Aorta (tissue), 5 donors: ENCODE results near the gene PRDM4. TPM values are rescaled to one million over a fixed set of nuclear protein-coding genes. Genes with fewer than 3 reads are reported as not detected.

Experiments used
- ATAC-seq: fragments of 200-7000 bp; cut with Tn5 transposase; one replicate; pipeline ENCODE4 v1.9.1; 2022; ENCODE audit warnings: moderate library complexity; ENCODE audit not compliant: low FRiP score
- DNase-seq, 2 donors: peaks; one replicate each; pipeline ENCODE4 v3.0.0-alpha.2; 2020
- H3K27ac ChIP-seq, 2 donors: one replicate each; pipeline ENCODE4 v1.5.1; 2013; ENCODE audit warnings: low read length in 2 of 2, mild to moderate bottlenecking in 2 of 2, moderate library complexity in 2 of 2, control low read depth in 1 of 2, inconsistent platforms in 1 of 2, low read depth in 1 of 2
- H3K27me3 ChIP-seq, 2 donors: one replicate each; pipeline ENCODE4 v1.6.1; 2013; ENCODE audit warnings: control low read depth in 1 of 2, low read length in 1 of 2, mild to moderate bottlenecking in 1 of 2, moderate library complexity in 1 of 2; ENCODE audit not compliant: insufficient read depth in 2 of 2, control insufficient read depth in 1 of 2
- H3K36me3 ChIP-seq, 2 donors: one replicate each; pipeline ENCODE4 v1.6.1; 2013; ENCODE audit warnings: control low read depth in 1 of 2, low read length in 1 of 2, mild to moderate bottlenecking in 1 of 2; ENCODE audit not compliant: insufficient read depth in 2 of 2, control insufficient read depth in 1 of 2
- H3K4me1 ChIP-seq, 2 donors: one replicate each; pipeline ENCODE4 v1.6.1; 2013; ENCODE audit warnings: low read length in 2 of 2, control low read depth in 1 of 2, mild to moderate bottlenecking in 1 of 2, moderate library complexity in 1 of 2; ENCODE audit not compliant: insufficient read depth in 2 of 2, control insufficient read depth in 1 of 2
- H3K4me3 ChIP-seq, 2 donors: one replicate each; pipeline ENCODE4 v1.5.1; 2013; ENCODE audit warnings: low read length in 2 of 2, control low read depth in 1 of 2, mild to moderate bottlenecking in 1 of 2
- H3K9me3 ChIP-seq: one replicate; pipeline ENCODE4 v1.6.1; 2013; ENCODE audit warnings: mild to moderate bottlenecking, low read length; ENCODE audit not compliant: control insufficient read depth
- WGBS, 2 donors: extraction: QIAGEN DNeasy Blood & Tissue Kit; methylation state at CpG; one replicate each; pipeline ENCODE4 v1.1.7; 2013; 5-methylcytosine and 5-hydroxymethylcytosine counted together
- intact Hi-C, 2 donors: fragments of 100-400 bp; cut with DNase I; formaldehyde crosslinking; loops; one replicate each; pipeline versions ENCODE4 v1.14.2 to v1.15.0; 2022
- polyA plus RNA-seq, 2 donors: library from polyadenylated mRNA; stranded (reverse); fragments of 200-250 nt; gene quantifications; one replicate each; pipeline ENCODE4 v1.2.3, GENCODE V29; 2013
- total RNA-seq, 2 donors: library from RNA; stranded (reverse); fragmentation: NEBNext Ultra II Directional; extraction: Animal tissue kit (Norgen Biotek cat#: 25700); gene quantifications; one replicate each; pipeline ENCODE4 v1.2.1, GENCODE V29; 2021
- donor health status: healthy with polysubstance abuse.
- donor health status: Bipolar disorder and iron deficiency.
- donor health status: DM: no; HTN: no; CAD: no.
- donor health status: DM: no; HTN: no; CAD: no.
- donor health status: DM: yes; HTN: yes; CAD: no.

The PRDM4 gene
- total and polyA plus RNA-seq, 4 donors: 11.1 to 26.7 (median 21.3) TPM

GRCh38 chr12:107791465-107792089 is 30.6 kb upstream of the PRDM4 start:
- Histone ChIP-seq H3K36me3 (no peaks in the 10 kb centered on the region), H3K4me3 (no peak overlapping the region), H3K4me1 (no peaks in the 10 kb centered on the region), H3K27ac (no peak overlapping the region), H3K9me3 (no peaks in the 10 kb centered on the region), H3K27me3 (no peaks in the 10 kb centered on the region)
- intact Hi-C loops: no loop called here
- ATAC-seq (no peak), DNase-seq (no peak)
- 69 to 80% methylated on average over 1 of the region's 1 CpG for WGBS, 2 donors

GRCh38 chr12:107788690-107789458 is 27.9 kb upstream of the PRDM4 start:
- Histone ChIP-seq H3K4me1 (no peaks in the 10 kb centered on the region), H3K27me3 (no peaks in the 10 kb centered on the region), H3K36me3 (no peaks in the 10 kb centered on the region), H3K9me3 (no peaks in the 10 kb centered on the region), H3K4me3 (no peak overlapping the region), H3K27ac (no peak overlapping the region)
- intact Hi-C loops: no loop called here
- DNase-seq (no peak), ATAC-seq (no peak)
- 78% methylated on average over 17 of the region's 17 CpGs for WGBS, 2 donors

DNA sequence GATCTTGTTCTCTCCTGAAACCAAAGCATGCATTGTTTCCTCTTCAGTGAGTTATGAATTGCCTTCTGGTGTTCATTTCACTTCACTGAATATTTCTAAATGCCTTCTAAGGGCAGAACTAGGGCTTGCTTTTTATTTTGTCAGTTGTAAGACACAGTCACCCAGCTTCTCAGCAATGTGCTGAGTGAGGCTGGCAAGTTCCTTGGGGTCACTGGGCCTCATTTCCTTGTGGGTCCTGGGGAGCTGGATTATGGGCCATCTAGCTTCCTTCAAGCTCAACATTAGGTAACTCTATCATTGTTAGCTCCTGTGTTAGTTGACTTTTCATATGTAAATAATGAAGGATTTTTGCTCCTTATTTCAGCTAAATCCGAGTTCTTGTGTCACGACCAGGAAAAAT is 27.3 kb upstream of the PRDM4 start:
- H3K4me1 ChIP-seq: no peaks in the 10 kb centered on the region
- no peak overlapping the region for H3K27ac ChIP-seq
- ATAC-seq: no peak
- no peak for DNase-seq
- 76 to 84% methylated on average over 2 of the region's 2 CpGs for WGBS, 2 donors
- H3K36me3 ChIP-seq: no peaks in the 10 kb centered on the region
- no peaks in the 10 kb centered on the region for H3K9me3 ChIP-seq
- H3K4me3 ChIP-seq: no peak overlapping the region
- H3K27me3 ChIP-seq: no peaks in the 10 kb centered on the region
- intact Hi-C loops: no loop called here

DNA sequence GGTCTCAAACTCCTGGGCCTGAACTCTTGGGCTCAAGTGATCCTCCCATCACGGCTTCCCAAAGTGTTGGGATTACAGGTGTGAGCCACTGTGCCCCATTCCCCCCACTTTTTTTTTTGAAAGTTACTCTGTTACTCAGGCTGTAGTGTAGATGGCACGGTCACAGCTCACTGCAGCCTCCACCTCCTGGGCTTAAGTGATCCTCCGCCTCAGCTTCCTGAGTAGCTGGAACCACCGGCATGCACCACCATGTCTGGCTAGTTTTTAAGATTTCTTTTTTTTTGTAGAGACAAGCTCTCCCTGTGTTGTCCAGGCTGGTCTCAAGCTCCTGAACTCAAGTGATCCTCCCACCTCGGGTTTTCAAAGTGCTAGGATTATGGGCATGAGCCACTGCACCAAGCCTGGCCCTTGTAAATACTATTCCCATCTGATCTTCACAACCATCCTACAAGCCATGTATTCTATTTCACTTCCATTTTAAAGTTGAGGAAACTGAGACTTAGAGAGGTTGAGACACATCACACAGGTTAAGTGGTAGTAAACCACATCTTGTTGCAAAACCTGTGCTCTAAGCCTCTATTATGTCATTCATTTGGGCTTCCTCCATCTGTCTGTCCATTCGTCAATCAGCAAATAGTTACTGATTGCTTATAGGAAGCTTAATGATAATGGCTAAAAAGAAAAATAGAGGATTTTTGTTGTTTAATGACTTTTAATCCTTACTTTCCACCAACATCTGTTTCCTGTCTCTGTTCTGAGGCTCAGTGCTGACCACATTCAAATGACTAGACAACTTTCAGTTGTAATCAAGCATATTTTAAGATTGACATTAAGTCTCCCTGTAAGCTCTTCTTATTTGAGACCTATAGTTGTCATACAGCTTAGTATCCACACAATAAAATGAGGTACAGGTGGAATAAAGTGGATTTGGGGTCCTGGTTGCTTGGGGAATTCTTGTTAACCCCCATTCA is 22.8 kb upstream of the PRDM4 start:
- intact Hi-C loops: no loop called here
- 75 to 83% methylated on average over 6 of the region's 6 CpGs for WGBS, 2 donors
- no peak overlapping the region for H3K27ac ChIP-seq
- no peak overlapping the region for H3K4me3 ChIP-seq
- peaks cover 2% of the 10 kb centered on the region for H3K9me3 ChIP-seq
- peaks cover 0 to 2% of the 10 kb centered on the region in 2 donors for H3K27me3 ChIP-seq
- no peak for ATAC-seq
- no peaks in the 10 kb centered on the region for H3K4me1 ChIP-seq
- DNase-seq: no peak
- H3K36me3 ChIP-seq: no peaks in the 10 kb centered on the region

DNA sequence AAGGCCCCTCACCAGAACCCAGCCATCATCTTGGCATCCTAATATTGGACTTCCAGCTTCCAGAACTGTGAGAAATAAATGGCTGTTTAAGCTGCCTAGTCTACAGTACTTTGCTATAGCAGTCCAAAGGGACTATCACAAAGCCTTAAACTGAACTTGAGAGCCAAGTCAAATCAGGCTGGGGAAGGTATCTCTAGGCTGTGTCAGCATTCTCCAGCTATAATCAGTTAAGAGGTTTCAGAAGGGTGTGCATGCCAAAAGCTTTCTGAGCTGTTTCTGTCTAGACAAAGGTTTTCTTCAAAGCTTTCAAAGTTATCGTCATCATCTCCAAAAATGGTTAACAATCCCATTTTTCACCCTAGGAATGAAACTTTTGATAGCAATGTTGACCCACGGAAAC is 21.1 kb upstream of the PRDM4 start:
- ATAC-seq (no peak), DNase-seq (no peak)
- no peaks in the 10 kb centered on the region for H3K36me3 ChIP-seq
- 40 to 55% methylated on average over 2 of the region's 2 CpGs for WGBS, 2 donors
- H3K9me3 ChIP-seq: peaks cover 2% of the 10 kb centered on the region
- intact Hi-C loops: no loop called here
- no peak overlapping the region for H3K27ac ChIP-seq
- peaks cover 0 to 2% of the 10 kb centered on the region in 2 donors for H3K27me3 ChIP-seq
- H3K4me1 ChIP-seq: no peaks in the 10 kb centered on the region
- no peak overlapping the region for H3K4me3 ChIP-seq

DNA sequence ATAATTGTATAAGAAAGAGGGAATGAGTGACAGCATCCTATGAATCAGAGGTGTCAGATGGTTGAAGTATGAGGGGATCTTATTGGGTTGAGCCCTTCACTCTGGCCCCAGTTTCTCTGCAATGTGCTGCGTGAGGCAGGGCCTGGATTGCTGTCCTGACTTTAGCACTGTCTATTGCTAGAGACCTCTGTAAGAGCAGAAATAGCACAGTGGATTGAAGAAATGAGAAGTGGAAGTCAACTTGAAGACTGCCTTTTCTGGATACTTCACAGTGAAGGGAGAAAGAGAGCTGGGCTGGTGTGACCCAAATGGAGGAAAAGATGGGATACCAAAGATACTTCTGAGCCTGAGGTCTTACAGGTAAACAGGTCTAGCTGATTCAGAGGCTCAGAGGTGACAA is 19.4 kb upstream of the PRDM4 start:
- Histone ChIP-seq H3K36me3 (no peaks in the 10 kb centered on the region), H3K4me3 (no peak overlapping the region), H3K27me3 (peaks cover 0 to 2% of the 10 kb centered on the region in 2 donors), H3K27ac (no peak overlapping the region), H3K9me3 (peaks cover 2% of the 10 kb centered on the region), H3K4me1 (no peaks in the 10 kb centered on the region)
- ATAC-seq (no peak), DNase-seq (no peak)
- WGBS, 2 donors: 45 to 81% methylated on average over 1 of the region's 1 CpG
- intact Hi-C loops: no loop called here

DNA sequence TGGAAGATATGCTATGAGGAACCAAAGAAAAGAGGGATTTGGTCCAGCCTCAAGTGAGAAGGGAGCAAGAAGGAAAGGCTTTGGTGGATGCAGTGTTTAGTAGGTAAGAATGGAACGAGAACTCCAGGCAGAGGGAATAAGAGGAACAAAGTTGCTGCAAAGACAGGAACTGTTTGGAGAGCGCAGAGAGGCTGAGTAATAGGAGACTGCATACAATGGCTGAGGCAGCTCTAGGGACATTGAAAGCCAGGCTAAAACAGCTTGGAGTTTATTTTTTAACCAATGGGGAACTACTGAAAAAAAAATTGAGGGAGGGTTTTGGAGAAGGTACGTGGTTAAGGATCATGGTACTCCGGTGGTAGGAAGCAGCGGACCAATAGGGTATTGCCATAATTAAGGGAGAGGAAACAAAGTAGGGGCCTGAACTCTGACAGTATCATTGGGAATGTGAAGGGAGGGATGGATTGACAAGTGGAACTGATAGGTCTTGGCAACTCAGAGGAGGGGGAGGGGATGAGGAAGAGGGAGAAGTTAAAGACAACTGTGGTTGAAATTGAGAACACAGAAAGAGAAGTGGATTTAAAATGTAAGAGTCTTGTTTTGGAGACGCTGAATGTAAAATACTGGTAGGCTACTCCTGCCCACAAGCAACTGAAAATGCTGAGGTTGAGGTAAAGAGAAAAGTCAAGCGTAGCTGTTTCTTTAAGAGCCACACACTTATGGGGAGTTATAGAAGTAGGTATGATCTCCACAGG is 18.3 kb upstream of the PRDM4 start:
- intact Hi-C loops: no loop called here
- 74 to 79% methylated on average over 7 of the region's 7 CpGs for WGBS, 2 donors
- Histone ChIP-seq H3K4me3 (no peak overlapping the region), H3K27me3 (peaks cover 0 to 2% of the 10 kb centered on the region in 2 donors), H3K27ac (no peak overlapping the region), H3K36me3 (no peaks in the 10 kb centered on the region), H3K9me3 (peaks cover 2% of the 10 kb centered on the region), H3K4me1 (no peaks in the 10 kb centered on the region)
- ATAC-seq (no peak), DNase-seq (no peak)

GRCh38 chr12:107778383-107779025 is 17.6 kb upstream of the PRDM4 start:
- ATAC-seq (no peak), DNase-seq (no peak)
- H3K9me3 ChIP-seq: peaks cover 2% of the 10 kb centered on the region
- no peaks in the 10 kb centered on the region for H3K36me3 ChIP-seq
- peaks cover 0 to 2% of the 10 kb centered on the region in 2 donors for H3K27me3 ChIP-seq
- no peaks in the 10 kb centered on the region for H3K4me1 ChIP-seq
- intact Hi-C loops: no loop called here
- WGBS, 2 donors: 61 to 73% methylated on average over 11 of the region's 11 CpGs
- H3K27ac ChIP-seq: no peak overlapping the region
- H3K4me3 ChIP-seq: no peak overlapping the region
